GM19035 (cell line): ENCODE results near the gene PP2D1.
A peak's percentile ranks its signal among the peaks of the same experiment; 100 is the strongest.
"Not testable (repeated sequence)": the region's sequence is repeated elsewhere in the genome, so short reads cannot be mapped to it uniquely, and the experiment has no call there.

Experiments
- ATAC-seq: cut with Tn5 transposase; IDR thresholded peaks from one replicate; pipeline ENCODE4 v1.9.1; 2021; ENCODE audit not compliant: unreplicated experiment

The PP2D1 gene

GRCh38 chr3:20040548-20041196 is 28.6 kb upstream of the PP2D1 start:
- ATAC-seq, result peak; percentile 46

- peak; percentile 58 for ATAC-seq
These were observed 27.9 kb upstream of the PP2D1 start, which contains the start of gene KAT2B for GRCh38 chr3:20039765-20040547. TSS of gene KAT2B (plus strand) at chr3:20040446. CDS start at chr3:20040478, 32 bp downstream.

DNA sequence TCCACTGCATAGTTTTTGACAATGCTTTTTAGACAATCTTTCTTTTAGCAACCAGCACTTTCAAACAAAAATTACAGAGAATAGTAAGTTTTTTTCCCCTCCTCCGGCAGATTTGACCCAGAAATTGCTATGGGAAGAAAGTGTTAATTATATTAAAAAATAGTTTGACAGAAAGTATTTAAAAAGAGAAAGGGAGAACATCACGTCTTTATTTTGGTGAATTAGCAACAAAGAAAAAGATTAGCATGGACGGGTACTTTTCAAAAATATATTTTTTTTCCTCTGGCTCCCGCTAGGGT is 27.4 kb upstream of the PP2D1 start:
- no peak for ATAC-seq

DNA sequence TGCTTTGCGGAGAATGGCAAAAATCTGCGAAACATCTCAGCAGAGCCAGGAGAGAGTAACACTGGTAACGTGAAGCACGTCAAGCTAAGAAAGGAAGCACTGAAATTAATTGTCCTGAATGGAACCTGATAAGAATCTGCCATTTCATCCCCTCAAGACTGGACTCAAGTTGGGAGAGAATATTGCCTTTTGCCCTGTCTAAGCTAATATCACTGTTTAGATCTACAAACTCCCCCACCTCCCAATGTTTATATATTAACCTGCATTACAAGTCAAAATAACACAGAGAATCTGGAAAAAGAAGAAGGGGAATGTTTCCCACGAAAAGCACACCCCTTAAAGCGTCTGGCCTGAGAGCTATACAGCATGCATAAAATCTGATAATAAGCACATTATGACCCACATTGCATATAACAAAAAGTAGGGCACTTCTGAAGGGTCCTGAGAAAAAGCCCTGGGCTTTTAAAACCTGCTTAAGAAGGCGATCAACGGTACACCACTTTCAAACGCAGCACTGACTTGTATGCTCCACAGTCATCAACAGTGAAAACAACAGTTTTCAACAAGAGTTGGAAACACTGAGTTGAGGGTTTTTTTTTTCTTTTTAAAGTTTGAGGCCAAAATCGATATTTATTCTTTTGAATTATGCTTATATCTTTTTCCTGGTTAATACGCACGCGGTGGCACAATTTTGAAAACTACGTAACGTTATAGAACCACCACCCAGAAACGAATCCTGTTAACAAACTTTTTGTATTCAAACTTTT is 26.8 kb upstream of the PP2D1 start:
- ATAC-seq, result no peak

- no peak for ATAC-seq
These were observed 25.4 kb upstream of the PP2D1 start for GRCh38 chr3:20037255-20037996.

- ATAC-seq, result no peak
These were observed 23.0 kb upstream of the PP2D1 start for GRCh38 chr3:20035019-20035418.

GRCh38 chr3:20031939-20032338 is 19.9 kb upstream of the PP2D1 start:
- not testable (repeated sequence) for ATAC-seq

DNA sequence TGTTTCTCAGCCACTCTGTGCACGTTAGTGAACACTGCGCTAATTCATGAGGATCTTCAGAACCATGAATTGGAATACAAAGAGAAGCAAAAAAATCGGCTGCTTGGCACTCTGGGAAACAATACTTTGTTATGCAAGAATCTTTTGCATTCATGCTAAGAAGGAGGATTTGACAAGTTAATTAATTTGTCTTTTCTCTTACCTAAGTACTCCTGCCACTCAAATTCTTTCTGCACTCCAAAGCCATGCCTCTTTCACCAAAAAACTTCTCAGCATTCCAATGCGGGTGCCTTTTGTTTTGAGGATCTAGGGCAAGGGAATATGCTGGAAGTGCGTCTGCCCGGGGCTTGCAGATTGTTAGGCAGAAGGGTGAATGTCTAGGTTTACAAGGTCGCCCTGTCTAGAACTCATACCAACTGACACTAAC is 16.9 kb upstream of the PP2D1 start:
- no peak for ATAC-seq

DNA sequence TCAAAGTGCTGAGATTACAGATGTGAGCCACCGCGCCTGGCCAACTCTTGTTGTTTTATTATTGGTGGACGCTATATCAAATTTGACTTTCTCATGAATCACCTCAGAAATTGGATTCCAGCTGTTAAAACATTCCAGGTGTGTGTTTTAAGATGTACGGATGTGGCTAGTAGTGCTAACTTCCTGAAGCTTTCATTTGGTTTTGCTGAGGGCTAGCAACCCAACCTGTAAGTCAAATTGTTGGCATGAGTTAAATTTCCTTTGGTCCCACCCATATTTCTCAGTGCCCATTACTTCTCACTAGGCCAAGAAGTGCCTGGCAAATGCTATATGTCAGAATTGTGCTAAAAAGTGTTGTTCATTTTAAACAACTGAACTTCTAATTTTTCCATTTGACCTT is 15.1 kb upstream of the PP2D1 start:
- ATAC-seq, result no peak

DNA sequence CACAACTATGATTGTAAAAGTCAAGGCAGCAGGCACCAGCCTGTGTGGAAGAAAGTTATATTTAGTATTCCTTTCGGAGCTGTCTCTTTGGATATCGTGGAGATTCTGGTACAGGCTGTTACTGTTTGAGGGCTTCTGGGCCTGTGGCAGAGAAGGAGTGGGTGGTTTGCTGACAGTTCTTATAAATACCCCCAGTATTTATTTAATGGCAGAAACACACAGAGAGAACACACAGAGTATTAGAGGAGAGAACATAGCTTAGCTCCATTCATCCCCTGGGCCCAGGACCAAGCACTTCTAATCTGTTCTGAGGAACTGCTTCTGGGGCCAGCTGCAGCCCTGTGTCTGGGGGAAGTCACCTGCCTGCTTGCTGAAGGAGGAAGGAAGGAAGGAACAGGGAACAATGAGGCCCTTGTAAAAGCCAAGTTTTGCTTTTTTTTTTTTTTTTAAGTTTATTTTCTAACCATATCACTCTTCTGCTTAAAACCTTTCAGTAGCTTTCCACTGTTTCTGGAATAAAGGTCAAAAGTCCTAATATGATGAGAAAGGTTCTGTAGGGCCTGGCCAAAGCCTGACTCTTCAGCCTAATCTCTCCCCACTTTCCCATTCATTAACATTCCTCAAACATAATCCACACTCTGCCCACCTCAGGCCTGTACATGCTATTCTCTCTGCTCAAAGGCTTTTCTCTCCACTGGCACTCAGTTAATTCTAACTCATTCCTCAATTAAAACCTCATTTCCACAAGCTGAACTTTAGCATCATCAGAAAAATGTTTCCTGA is 11.8 kb upstream of the PP2D1 start:
- ATAC-seq, result no peak

DNA sequence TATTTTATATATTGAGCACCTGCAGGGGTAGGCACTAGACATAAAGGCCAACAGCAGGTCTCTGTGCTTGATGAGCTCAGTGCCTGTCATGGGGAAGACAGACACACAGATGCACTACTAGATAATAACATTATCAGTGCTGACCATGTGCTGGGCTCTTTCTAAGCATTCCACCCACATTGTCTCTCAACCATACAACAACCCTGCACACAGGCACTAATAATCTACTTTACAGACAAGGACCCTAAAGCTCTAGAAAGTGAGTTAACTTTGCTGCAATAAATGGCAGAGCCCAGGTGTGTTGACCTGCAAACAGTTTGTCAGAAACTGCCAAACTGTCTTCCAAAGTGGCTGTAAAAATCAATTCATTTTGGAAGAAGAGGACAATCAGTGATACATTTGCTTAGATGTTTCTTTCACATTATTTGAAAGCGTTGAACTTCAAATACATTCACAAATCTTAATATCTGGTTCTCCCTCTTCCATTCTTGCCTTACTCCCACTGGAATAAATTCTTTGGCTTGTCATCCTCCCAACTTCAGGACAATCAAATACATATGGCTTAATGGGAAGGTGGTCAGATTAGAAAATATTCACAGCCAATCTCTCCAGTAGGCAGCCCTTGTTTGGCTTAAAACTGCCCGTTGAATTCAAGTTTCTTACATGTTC is 11.0 kb upstream of the PP2D1 start:
- no peak for ATAC-seq

DNA sequence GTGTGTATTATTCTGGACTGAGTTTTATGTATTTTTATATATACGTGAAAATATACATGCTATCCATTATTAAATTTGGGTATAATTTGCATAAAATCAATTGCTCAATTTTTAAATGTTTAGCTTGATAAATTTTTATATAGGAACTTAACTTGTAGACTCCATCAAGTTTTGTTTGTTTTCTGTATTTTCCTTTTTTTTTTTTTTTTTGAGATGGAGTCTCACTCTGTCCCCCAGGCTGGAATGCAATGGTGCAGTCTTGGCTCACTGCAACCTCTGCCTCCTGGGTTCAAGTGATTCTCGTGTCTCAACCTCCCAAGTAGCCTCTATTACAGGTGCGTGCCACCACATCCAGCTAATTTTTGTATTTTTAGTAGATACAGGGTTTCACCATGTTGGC is 4.0 kb upstream of the PP2D1 start:
- ATAC-seq, result not testable (repeated sequence)

DNA sequence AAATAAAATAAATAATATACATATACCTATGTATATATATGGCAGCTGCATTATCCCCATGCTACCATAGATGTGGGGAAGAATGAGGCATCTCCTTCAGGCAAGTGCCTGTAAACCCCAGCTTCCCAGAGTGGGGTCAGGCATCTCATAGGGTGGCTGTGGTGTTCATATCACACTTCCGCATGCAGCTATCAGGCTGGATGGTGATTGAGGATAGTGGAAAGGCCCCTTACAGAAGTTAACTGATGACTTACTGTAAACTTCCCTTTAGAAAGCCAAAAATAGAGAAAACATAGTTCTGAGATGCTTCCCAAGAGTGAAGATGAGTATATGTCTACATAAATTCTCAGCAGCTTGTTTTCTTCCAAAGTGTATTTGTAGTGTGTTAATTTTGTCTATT is 3.5 kb upstream of the PP2D1 start:
- ATAC-seq, result no peak

- ATAC-seq, result no peak
These were observed 1.3 kb upstream of the PP2D1 start for GRCh38 chr3:20013396-20013795.

DNA sequence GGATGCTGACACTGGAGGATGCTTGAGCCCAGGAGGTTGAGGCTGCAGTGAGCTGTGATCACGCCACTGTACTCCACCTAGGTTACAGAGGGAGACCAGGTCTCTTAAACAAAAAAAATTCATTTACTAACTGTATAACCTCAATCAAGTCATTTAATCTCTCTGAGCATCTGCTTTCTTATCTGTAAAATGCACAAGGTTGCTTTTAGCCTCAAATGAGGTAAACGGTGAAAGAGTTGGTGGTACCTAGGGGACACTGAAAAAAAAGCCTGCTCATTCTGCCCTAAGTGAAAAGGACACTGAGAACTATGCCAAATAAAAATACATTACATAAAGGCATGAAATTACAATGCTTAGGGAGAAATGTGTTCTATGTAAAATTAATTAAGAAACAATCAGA is 3.4 kb downstream of the PP2D1 start:
- ATAC-seq, result no peak

DNA sequence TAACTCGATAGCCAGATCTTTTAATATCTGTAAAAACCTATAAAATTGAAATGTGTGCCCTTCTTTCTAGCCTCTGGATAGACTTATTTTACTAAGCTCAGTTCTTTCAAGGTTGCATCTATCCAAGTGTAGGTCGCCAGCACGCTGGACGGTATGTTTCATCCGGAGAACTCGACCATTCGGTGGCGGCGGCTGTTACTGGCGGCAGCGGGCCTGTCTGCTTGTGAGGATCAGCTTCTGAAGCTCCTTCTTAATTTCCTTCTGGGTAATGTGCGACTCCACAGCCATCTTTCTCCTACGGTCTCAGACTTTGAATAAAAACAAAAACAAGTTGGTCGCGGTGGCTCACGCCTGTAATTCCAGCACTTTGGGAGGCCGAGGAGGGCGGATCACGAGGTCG is 4.1 kb downstream of the PP2D1 start:
- ATAC-seq, result no peak

DNA sequence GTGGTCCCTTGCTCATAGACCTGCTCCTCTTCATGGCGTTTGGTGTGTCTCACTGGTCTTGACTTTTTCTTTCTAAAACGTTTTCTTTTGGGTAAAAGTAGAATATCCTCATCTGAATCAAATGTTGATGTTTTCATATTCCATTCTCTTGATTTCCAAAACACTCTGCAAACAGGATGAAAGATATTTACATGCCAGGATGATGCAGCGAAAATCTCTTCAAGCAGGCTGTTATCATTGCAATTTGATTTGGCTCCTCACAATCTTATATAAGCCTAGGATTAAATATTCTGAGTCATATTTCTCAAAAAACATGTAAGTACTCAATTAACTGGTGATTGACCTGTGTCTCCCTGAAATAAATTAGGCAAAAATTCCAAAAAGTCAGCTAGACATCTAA is 10.1 kb downstream of the PP2D1 start:
- no peak for ATAC-seq

GRCh38 chr3:19997502-19997901 is 14.6 kb downstream of the PP2D1 start:
- ATAC-seq, result no peak

GRCh38 chr3:19994796-19995195 is 17.3 kb downstream of the PP2D1 start:
- no peak for ATAC-seq

- ATAC-seq, result not testable (repeated sequence)
These were observed 23.2 kb downstream of the PP2D1 start for GRCh38 chr3:19988904-19989303.
